H9 (cell line): ENCODE results near the gene PRIM2. TPM values are rescaled to one million over a fixed set of nuclear protein-coding genes. Genes with fewer than 3 reads are reported as not detected.

ENCODE experiments used
- DNase-seq: peaks from one replicate; pipeline ENCODE4 v3.0.0-alpha.2; 2017
- H2AFZ ChIP-seq: one replicate; pipeline ENCODE4 v1.6.1; 2013; ENCODE audit warnings: mild to moderate bottlenecking, low read length, control low read depth, moderate library complexity
- H2AK5ac ChIP-seq: 2 replicates; pipeline ENCODE4 v1.6.1; 2013; ENCODE audit warnings: low read length, control low read depth, mixed read lengths; ENCODE audit not compliant: insufficient read length
- H2BK120ac ChIP-seq: one replicate; pipeline ENCODE4 v1.6.1; 2013; ENCODE audit warnings: low read depth, mild to moderate bottlenecking, low read length, control low read depth, inconsistent platforms; ENCODE audit not compliant: poor library complexity, severe bottlenecking
- H2BK12ac ChIP-seq: 2 replicates; pipeline ENCODE4 v1.6.1; 2013; ENCODE audit warnings: low read length, control low read depth, mixed read lengths, low read depth; ENCODE audit not compliant: insufficient read length
- H2BK15ac ChIP-seq: 2 replicates; pipeline ENCODE4 v1.6.1; 2013; ENCODE audit warnings: low read depth, low read length, control low read depth
- H2BK20ac ChIP-seq: one replicate; pipeline ENCODE4 v1.6.1; 2013; ENCODE audit warnings: low read depth, mild to moderate bottlenecking, low read length, control low read depth, inconsistent platforms; ENCODE audit not compliant: poor library complexity, severe bottlenecking
- H2BK5ac ChIP-seq: 2 replicates; pipeline ENCODE4 v1.6.1; 2013; ENCODE audit warnings: low read length, control low read depth, mixed read lengths; ENCODE audit not compliant: insufficient read length
- H3K14ac ChIP-seq: 2 replicates; pipeline ENCODE4 v1.6.1; 2013; ENCODE audit warnings: low read length, control low read depth; ENCODE audit not compliant: insufficient read depth
- H3K18ac ChIP-seq: 2 replicates; pipeline ENCODE4 v1.6.1; 2013; ENCODE audit warnings: low read depth, mild to moderate bottlenecking, mixed read lengths, low read length, control low read depth; ENCODE audit not compliant: insufficient read length
- H3K23ac ChIP-seq: 2 replicates; pipeline ENCODE4 v1.6.1; 2013; ENCODE audit warnings: low read length, control low read depth, mixed read lengths, low read depth; ENCODE audit not compliant: insufficient read length
- H3K23me2 ChIP-seq: 2 replicates; pipeline ENCODE4 v1.6.1; 2013; ENCODE audit warnings: low read depth, mild to moderate bottlenecking, mixed read lengths, low read length, control low read depth; ENCODE audit not compliant: insufficient read length, poor library complexity, severe bottlenecking
- H3K27ac ChIP-seq: 2 replicates; pipeline ENCODE4 v1.5.1; 2013; ENCODE audit warnings: low read length, control low read depth, mixed read lengths, low read depth; ENCODE audit not compliant: insufficient read length
- H3K27me3 ChIP-seq: 2 replicates; pipeline ENCODE4 v1.6.1; 2013; ENCODE audit warnings: low read length, control low read depth, inconsistent platforms; ENCODE audit not compliant: insufficient read depth
- H3K4ac ChIP-seq: 2 replicates; pipeline ENCODE4 v1.6.1; 2013; ENCODE audit warnings: low read depth, mild to moderate bottlenecking, control low read depth, inconsistent platforms, low read length, moderate library complexity
- H3K4me1 ChIP-seq: 2 replicates; pipeline ENCODE4 v1.6.1; 2013; ENCODE audit warnings: low read length, control low read depth, inconsistent platforms; ENCODE audit not compliant: insufficient read depth
- H3K4me2 ChIP-seq: 2 replicates; pipeline ENCODE4 v1.6.1; 2013; ENCODE audit warnings: low read length, control low read depth, mixed read lengths; ENCODE audit not compliant: insufficient read length, insufficient read depth
- H3K56ac ChIP-seq: 2 replicates; pipeline ENCODE4 v1.6.1; 2013; ENCODE audit warnings: low read depth, mild to moderate bottlenecking, mixed read lengths, low read length, control low read depth; ENCODE audit not compliant: insufficient read length
- H3K79me1 ChIP-seq: 2 replicates; pipeline ENCODE4 v1.6.1; 2013; ENCODE audit warnings: low read depth, mild to moderate bottlenecking, moderate library complexity, low read length, control low read depth, inconsistent platforms; ENCODE audit not compliant: insufficient read depth, poor library complexity, severe bottlenecking
- H3K79me2 ChIP-seq: 2 replicates; pipeline ENCODE4 v1.6.1; 2013; ENCODE audit warnings: low read length, control low read depth, inconsistent platforms; ENCODE audit not compliant: insufficient read depth
- H3K9ac ChIP-seq: 2 replicates; pipeline ENCODE4 v1.6.1; 2013; ENCODE audit warnings: low read length, control low read depth, mixed read lengths; ENCODE audit not compliant: insufficient read length; ENCODE audit errors: extremely low read depth
- H3K9me3 ChIP-seq: one replicate; pipeline ENCODE4 v1.6.1; 2013; ENCODE audit warnings: low read depth, low read length, inconsistent platforms; ENCODE audit not compliant: control insufficient read depth
- H3T11ph ChIP-seq: one replicate; pipeline ENCODE4 v1.6.1; 2013; ENCODE audit warnings: mild to moderate bottlenecking, low read length, control low read depth, inconsistent platforms
- H4K20me1 ChIP-seq: one replicate; pipeline ENCODE4 v1.6.1; 2013; ENCODE audit not compliant: control insufficient read depth, insufficient read length, insufficient read depth
- H4K5ac ChIP-seq: 2 replicates; pipeline ENCODE4 v1.6.1; 2013; ENCODE audit warnings: low read depth, mild to moderate bottlenecking, mixed read lengths, low read length, control low read depth; ENCODE audit not compliant: insufficient read length
- H4K8ac ChIP-seq: replicated peaks from 2 replicates; pipeline ENCODE4 v1.6.1; 2013; ENCODE audit warnings: low read length, control low read depth, mixed read lengths, low read depth; ENCODE audit not compliant: insufficient read length
- H4K91ac ChIP-seq: 2 replicates; pipeline ENCODE4 v1.6.1; 2013; ENCODE audit warnings: low read depth, mild to moderate bottlenecking, moderate library complexity, mixed read lengths, low read length, control low read depth; ENCODE audit not compliant: insufficient read length
- H3K27ac Mint-ChIP-seq, 3 experiments: 2 replicates in 2 of 3; 3 replicates in 1 of 3; pipeline ENCODE4 v1.8.0; 2020 to 2021; ENCODE audit warnings: mixed read lengths in 3 of 3, mild to moderate bottlenecking in 1 of 3, moderate library complexity in 1 of 3
- H3K27me3 Mint-ChIP-seq: 2 replicates; pipeline ENCODE4 v1.8.0; 2021; ENCODE audit warnings: low read depth, mild to moderate bottlenecking, moderate library complexity, mixed read lengths
- H3K36me3 Mint-ChIP-seq, 3 experiments: 2 replicates in 2 of 3; 3 replicates in 1 of 3; pipeline ENCODE4 v1.8.0; 2020 to 2021; ENCODE audit warnings: low read depth in 3 of 3, mixed read lengths in 3 of 3; ENCODE audit not compliant: insufficient read depth in 1 of 3
- H3K4me1 Mint-ChIP-seq, 2 experiments: 2 replicates each; pipeline ENCODE4 v1.8.0; 2020; ENCODE audit warnings: mixed read lengths in 2 of 2
- H3K4me3 Mint-ChIP-seq, 2 experiments: 2 replicates in 1 of 2; 3 replicates in 1 of 2; pipeline ENCODE4 v1.8.0; 2020 to 2021; ENCODE audit warnings: mild to moderate bottlenecking in 2 of 2, mixed read lengths in 2 of 2, moderate library complexity in 1 of 2
- H3K9me3 Mint-ChIP-seq, 2 experiments: 2 replicates in 1 of 2; 3 replicates in 1 of 2; pipeline ENCODE4 v1.8.0; 2020; ENCODE audit warnings: mild to moderate bottlenecking in 2 of 2, mixed read lengths in 2 of 2, moderate library complexity in 1 of 2
- WGBS: extraction: QIAGEN DNeasy Blood & Tissue Kit; methylation state at CpG from one replicate; pipeline ENCODE4 v1.1.7; 2013; ENCODE audit warnings: missing lambda C conversion rate, low lambda C conversion rate, mixed read lengths; ENCODE audit not compliant: insufficient read length; ENCODE audit errors: extremely low coverage; 5-methylcytosine and 5-hydroxymethylcytosine counted together
- total RNA-seq: library from RNA; stranded (reverse); gene quantifications from 2 replicates; pipeline ENCODE4 v1.2.1, GENCODE V29; 2021
- TF ChIP-seq, protein P1 (sequence below): fragments of 200-600 bp; sonication (generic); conservative IDR thresholded peaks from 3 replicates; pipeline ENCODE4 v1.8.0; 2021; ENCODE audit warnings: antibody characterized with exemption, mild to moderate bottlenecking

The PRIM2 gene
- total RNA-seq, 1 experiment from 2014 or later: 43.0 TPM

DNA sequence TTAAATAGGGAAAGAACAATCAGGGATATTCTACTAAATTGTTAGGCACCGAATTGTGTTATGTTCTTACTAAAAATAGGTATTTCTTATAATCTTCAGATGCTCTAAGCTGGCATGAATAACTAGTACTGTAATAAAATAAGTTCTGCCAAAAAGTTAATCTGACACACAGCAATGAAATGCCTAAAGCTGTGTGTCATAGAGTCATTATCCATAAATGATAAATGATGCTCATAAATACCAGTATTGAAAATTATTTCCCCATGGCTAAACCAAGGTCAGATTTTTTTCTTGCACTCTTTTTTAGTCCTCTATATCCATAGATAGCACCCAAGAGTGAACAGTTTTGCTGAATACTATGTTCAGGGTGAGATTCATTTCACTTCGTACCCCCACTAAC, 11.7 kb upstream of the PRIM2 start:
- Histone ChIP-seq H2BK5ac (no peak overlapping the region), H2BK120ac (no peak overlapping the region), H2BK20ac (no peak overlapping the region), H3K18ac (no peak overlapping the region), H3K4me2 (no peak overlapping the region), H4K20me1 (no peaks in the 10 kb centered on the region), H2BK12ac (no peak overlapping the region), H3K4me1 (no peaks in the 10 kb centered on the region), H4K91ac (no peak overlapping the region), H3K79me1 (no peaks in the 10 kb centered on the region), H3T11ph (no peak overlapping the region), H2AK5ac (no peak overlapping the region), H2BK15ac (no peak overlapping the region), H4K5ac (no peak overlapping the region), H3K4ac (no peak overlapping the region), H4K8ac (no peak overlapping the region), H3K23ac (no peak overlapping the region), H3K23me2 (no peaks in the 10 kb centered on the region), H3K9me3 (no peaks in the 10 kb centered on the region), H3K27ac (no peak overlapping the region), H3K14ac (no peak overlapping the region), H3K56ac (no peak overlapping the region), H3K27me3 (no peaks in the 10 kb centered on the region), H2AFZ (no peak overlapping the region), H3K9ac (no peak overlapping the region), H3K79me2 (no peaks in the 10 kb centered on the region)
- Mint-ChIP-seq H3K4me1 (no peaks in the 10 kb centered on the region), H3K27ac (no peak overlapping the region), H3K36me3 (peaks cover 4 to 5% (median 5%) of the 10 kb centered on the region in 3 experiments; a peak in 5 of 7 replicates), H3K27me3 (no peaks in the 10 kb centered on the region), H3K9me3 (peaks cover 5% of the 10 kb centered on the region in 2 experiments; a peak in 4 of 5 replicates), H3K4me3 (no peak overlapping the region)
- TF ChIP-seq, protein P1, sequence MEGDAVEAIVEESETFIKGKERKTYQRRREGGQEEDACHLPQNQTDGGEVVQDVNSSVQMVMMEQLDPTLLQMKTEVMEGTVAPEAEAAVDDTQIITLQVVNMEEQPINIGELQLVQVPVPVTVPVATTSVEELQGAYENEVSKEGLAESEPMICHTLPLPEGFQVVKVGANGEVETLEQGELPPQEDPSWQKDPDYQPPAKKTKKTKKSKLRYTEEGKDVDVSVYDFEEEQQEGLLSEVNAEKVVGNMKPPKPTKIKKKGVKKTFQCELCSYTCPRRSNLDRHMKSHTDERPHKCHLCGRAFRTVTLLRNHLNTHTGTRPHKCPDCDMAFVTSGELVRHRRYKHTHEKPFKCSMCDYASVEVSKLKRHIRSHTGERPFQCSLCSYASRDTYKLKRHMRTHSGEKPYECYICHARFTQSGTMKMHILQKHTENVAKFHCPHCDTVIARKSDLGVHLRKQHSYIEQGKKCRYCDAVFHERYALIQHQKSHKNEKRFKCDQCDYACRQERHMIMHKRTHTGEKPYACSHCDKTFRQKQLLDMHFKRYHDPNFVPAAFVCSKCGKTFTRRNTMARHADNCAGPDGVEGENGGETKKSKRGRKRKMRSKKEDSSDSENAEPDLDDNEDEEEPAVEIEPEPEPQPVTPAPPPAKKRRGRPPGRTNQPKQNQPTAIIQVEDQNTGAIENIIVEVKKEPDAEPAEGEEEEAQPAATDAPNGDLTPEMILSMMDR: no peak
- DNase-seq: no peak
- no CpG with 5 or more reads among the region's 2 CpGs for WGBS
